GM13976 (cell line): ENCODE results near the gene EAF1.
"Not testable (repeated sequence)": the region's sequence is repeated elsewhere in the genome, so short reads cannot be mapped to it uniquely, and the experiment has no call there.

Source experiments
- DNase-seq: peaks from one replicate; pipeline ENCODE4 v3.0.0; 2012; ENCODE audit warnings: low spot score
- CTCF ChIP-seq: IDR thresholded peaks from 2 replicates; pipeline ENCODE4 v1.5.1; 2012; ENCODE audit warnings: borderline replicate concordance, mild to moderate bottlenecking; ENCODE audit not compliant: insufficient read depth; ENCODE audit errors: extremely low read depth, missing control alignments, control extremely low read depth
- in situ Hi-C: fragments of 300-500 bp; cut with MboI; formaldehyde crosslinking; loops from one replicate; pipeline ENCODE4 v1.12.0; 2022; ENCODE audit warnings: low sequenced_read_pairs, mixed read lengths, inconsistent platforms; ENCODE audit not compliant: unreplicated experiment

The EAF1 gene

GRCh38 chr3:15398731-15399133, 28.7 kb upstream of the EAF1 start:
- DNase-seq, in situ Hi-C loops: not testable (repeated sequence)

GRCh38 chr3:15399970-15400369, 27.4 kb upstream of the EAF1 start:
- no peak for TF ChIP-seq CTCF
- no peak for DNase-seq
- in situ Hi-C loops = loop anchor here (10.0 kb wide), 2 partner anchors 155 to 195 kb away; partner anchors contain the start of gene CAPN7

More at GRCh38 chr3:15398731-15399133, 28.7 kb upstream of the EAF1 start:
- TF ChIP-seq CTCF = peak; percentile 37

- no peak for DNase-seq
- no peak for TF ChIP-seq CTCF
- in situ Hi-C loops = loop anchor here (10.0 kb wide), 2 partner anchors 153 to 197 kb away; partner anchors contain the start of gene CAPN7
Observed at GRCh38 chr3:15401936-15402335, 25.5 kb upstream of the EAF1 start.

GRCh38 chr3:15403495-15403894, 23.9 kb upstream of the EAF1 start:
- in situ Hi-C loops = loop anchor here (10.0 kb wide), 2 partner anchors 151 to 199 kb away; partner anchors contain the start of gene CAPN7
- DNase-seq = no peak
- no peak for TF ChIP-seq CTCF

GRCh38 chr3:15403965-15404364, 23.4 kb upstream of the EAF1 start:
- in situ Hi-C loops = loop anchor here (10.0 kb wide), 2 partner anchors 151 to 199 kb away; partner anchors contain the start of gene CAPN7
- no peak for DNase-seq
- no peak for TF ChIP-seq CTCF

- DNase-seq = no peak
- no peak for TF ChIP-seq CTCF
- in situ Hi-C loops = loop anchor here (10.0 kb wide), 2 partner anchors 150 to 200 kb away; partner anchors contain the start of gene CAPN7
Observed at GRCh38 chr3:15404767-15405166, 22.6 kb upstream of the EAF1 start.
